Liver (tissue), 9 donors: ENCODE results near the gene NHS. TPM values are rescaled to one million over a fixed set of nuclear protein-coding genes. Genes with fewer than 3 reads are reported as not detected.

Experiments used
- DNase-seq: peaks from one replicate; pipeline ENCODE4 v3.0.0-alpha.2; 2017; ENCODE audit warnings: low spot score
- H3K27ac ChIP-seq, 2 donors: one replicate each; pipeline ENCODE4 v1.7.0; 2013; ENCODE audit warnings: inconsistent platforms in 2 of 2, low read length in 2 of 2, control low read depth in 1 of 2, low read depth in 1 of 2, mild to moderate bottlenecking in 1 of 2
- H3K27me3 ChIP-seq, 4 donors: one replicate each; pipeline versions ENCODE4 v1.6.1 to v1.7.0; 2013; ENCODE audit warnings: low read length in 3 of 4, inconsistent platforms in 1 of 4, mild to moderate bottlenecking in 1 of 4, moderate library complexity in 1 of 4; ENCODE audit not compliant: control insufficient read depth in 4 of 4, insufficient read depth in 4 of 4
- H3K36me3 ChIP-seq, 4 donors: one replicate each; pipeline versions ENCODE4 v1.6.1 to v1.7.0; 2013; ENCODE audit warnings: low read length in 3 of 4, mild to moderate bottlenecking in 3 of 4, low read depth in 1 of 4, moderate library complexity in 1 of 4; ENCODE audit not compliant: control insufficient read depth in 4 of 4, insufficient read depth in 3 of 4
- H3K4me1 ChIP-seq, 4 donors: one replicate each; pipeline versions ENCODE4 v1.6.1 to v1.7.0; 2013; ENCODE audit warnings: low read length in 3 of 4, mild to moderate bottlenecking in 3 of 4, moderate library complexity in 1 of 4; ENCODE audit not compliant: control insufficient read depth in 4 of 4, insufficient read depth in 4 of 4
- H3K4me3 ChIP-seq, 3 donors: one replicate each; pipeline versions ENCODE4 v1.6.1 to v1.7.0; 2013; ENCODE audit warnings: low read length in 3 of 3, control low read depth in 1 of 3, low read depth in 1 of 3, mild to moderate bottlenecking in 1 of 3
- H3K9ac ChIP-seq, 2 donors: one replicate each; pipeline ENCODE4 v1.7.0; 2013; ENCODE audit warnings: low read length in 2 of 2, mild to moderate bottlenecking in 2 of 2, moderate library complexity in 2 of 2, control low read depth in 1 of 2, low read depth in 1 of 2
- H3K9me3 ChIP-seq, 4 donors: one replicate each; pipeline versions ENCODE4 v1.6.1 to v1.7.0; 2013; ENCODE audit warnings: low read length in 3 of 4; ENCODE audit not compliant: control insufficient read depth in 4 of 4
- ATF3 ChIP-seq: IDR thresholded peaks from 2 replicates; pipeline ENCODE4 v1.6.1; 2016; ENCODE audit warnings: antibody characterized with exemption
- CTCF ChIP-seq: fragments of 150-350 bp; IDR thresholded peaks from 2 replicates; pipeline ENCODE4 v1.5.1; 2017; ENCODE audit warnings: improper control_type of control experiment, low read depth, low read length; ENCODE audit not compliant: missing input control
- EGR1 ChIP-seq, 2 donors: IDR thresholded peaks; 2 replicates each; pipeline ENCODE4 v1.6.1; 2016 to 2018; ENCODE audit warnings: antibody characterized with exemption in 2 of 2, low read depth in 2 of 2
- FOXA2 ChIP-seq: IDR thresholded peaks from 2 replicates; pipeline ENCODE4 v1.6.1; 2016; ENCODE audit warnings: antibody characterized with exemption
- GABPA ChIP-seq, 2 donors: IDR thresholded peaks in 1 of 2; conservative IDR thresholded peaks in 1 of 2; 2 replicates each; pipeline ENCODE4 v1.6.1; 2016; ENCODE audit warnings: antibody characterized with exemption in 2 of 2, mild to moderate bottlenecking in 1 of 2, moderate library complexity in 1 of 2
- HNF4A ChIP-seq, 2 donors: conservative IDR thresholded peaks; 2 replicates each; pipeline ENCODE4 v1.6.1; 2016; ENCODE audit warnings: antibody characterized with exemption in 2 of 2, mild to moderate bottlenecking in 2 of 2
- HNF4G ChIP-seq: IDR thresholded peaks from 2 replicates; pipeline ENCODE4 v1.6.1; 2016; ENCODE audit warnings: antibody characterized with exemption
- JUND ChIP-seq, 2 donors: IDR thresholded peaks; 2 replicates each; pipeline ENCODE4 v1.6.1; 2016; ENCODE audit warnings: antibody characterized with exemption in 2 of 2
- MAX ChIP-seq: IDR thresholded peaks from 2 replicates; pipeline ENCODE4 v1.6.1; 2016; ENCODE audit warnings: antibody characterized with exemption
- NR2F2 ChIP-seq: IDR thresholded peaks from 2 replicates; pipeline ENCODE4 v1.6.1; 2016; ENCODE audit warnings: antibody characterized with exemption
- RAD21 ChIP-seq, 2 donors: IDR thresholded peaks; 2 replicates each; pipeline ENCODE4 v1.6.1; 2016; ENCODE audit warnings: antibody characterized with exemption in 2 of 2, mild to moderate bottlenecking in 2 of 2
- RXRA ChIP-seq, 2 donors: IDR thresholded peaks; 2 replicates each; pipeline ENCODE4 v1.6.1; 2017 to 2018; ENCODE audit warnings: antibody characterized with exemption in 2 of 2, mild to moderate bottlenecking in 1 of 2
- SP1 ChIP-seq: IDR thresholded peaks from 2 replicates; pipeline ENCODE4 v1.6.1; 2018; ENCODE audit warnings: antibody characterized with exemption, mild to moderate bottlenecking
- TAF1 ChIP-seq: conservative IDR thresholded peaks from 2 replicates; pipeline ENCODE4 v1.6.1; 2016; ENCODE audit warnings: antibody characterized with exemption, mild to moderate bottlenecking
- YY1 ChIP-seq: IDR thresholded peaks from 2 replicates; pipeline ENCODE4 v1.6.1; 2016; ENCODE audit warnings: antibody characterized with exemption, mild to moderate bottlenecking
- ZBTB33 ChIP-seq: IDR thresholded peaks from 2 replicates; pipeline ENCODE4 v1.6.1; 2016; ENCODE audit warnings: antibody characterized with exemption
- WGBS: extraction: QIAGEN DNeasy Blood & Tissue Kit; methylation state at CpG from one replicate; pipeline ENCODE4 v1.1.7; 2013; 5-methylcytosine and 5-hydroxymethylcytosine counted together
- polyA plus RNA-seq, 2 donors: library from polyadenylated mRNA; stranded (reverse) in 1 of 2; unstranded in 1 of 2; fragments of 200-250 nt in 1 of 2; fragments of >200 nt in 1 of 2; fragmentation: Nextera tagmentation in 1 of 2; extraction: Ambion mirVana in 1 of 2; gene quantifications; one replicate each; pipeline versions ENCODE4 v1.2.1 to v1.2.3, GENCODE V29; 2013 to 2015
- total RNA-seq, 2 donors: library from RNA; depleted of rRNA; stranded (reverse); fragments of >200 nt; gene quantifications; one replicate each; pipeline ENCODE4 v1.2.3, GENCODE V29; 2014
- donor health status: healthy.
- donor health status: healthy.
- donor health status: healthy.
- donor health status: healthy.
- donor health status: healthy.

Gene NHS
- total and polyA plus RNA-seq, 4 donors: 0.03 to 0.17 (median 0.10) TPM

- no peaks in the 10 kb centered on the region for H3K4me1 ChIP-seq
- no peaks in the 10 kb centered on the region for H3K36me3 ChIP-seq
- DNase-seq: no peak
- no peaks in the 10 kb centered on the region for H3K27me3 ChIP-seq
- no peak overlapping the region for H3K9ac ChIP-seq
- TF ChIP-seq MAX (no peak), SP1 (no peak), FOXA2 (no peak)
- H3K4me3 ChIP-seq: no peak overlapping the region
- no peaks in the 10 kb centered on the region for H3K9me3 ChIP-seq
- no peak overlapping the region for H3K27ac ChIP-seq
Observed at GRCh38 chrX:17336377-17336776, 38.6 kb upstream of the NHS start.

- TF ChIP-seq MAX (no peak), TAF1 (no peak), HNF4A (conservative IDR thresholded peaks at IDR 0.05) (no peak), YY1 (no peak), RAD21 (IDR thresholded peaks at IDR 0.05) (no peak), JUND (IDR thresholded peaks at IDR 0.05) (no peak), RXRA (IDR thresholded peaks at IDR 0.05) (no peak), EGR1 (IDR thresholded peaks at IDR 0.05; ENCODE audit: low read depth in 2 of 2) (no peak), SP1 (no peak), FOXA2 (no peak)
Observed at GRCh38 chrX:17355976-17356375, 19.0 kb upstream of the NHS start.

GRCh38 chrX:17359500-17359899, 15.5 kb upstream of the NHS start:
- TF ChIP-seq RXRA (IDR thresholded peaks at IDR 0.05): no peak
- TF ChIP-seq ZBTB33: no peak
- no peak for TF ChIP-seq HNF4G
- no peak for TF ChIP-seq YY1
- 69% methylated on average over 3 of the region's 3 CpGs for WGBS

More at GRCh38 chrX:17355976-17356375, 19.0 kb upstream of the NHS start:
- no peaks in the 10 kb centered on the region for H3K36me3 ChIP-seq
- H3K27ac ChIP-seq: no peak overlapping the region
- no peaks in the 10 kb centered on the region for H3K9me3 ChIP-seq
- H3K4me3 ChIP-seq: no peak overlapping the region
- WGBS: 78% methylated on average over 4 of the region's 4 CpGs
- H3K27me3 ChIP-seq: no peaks in the 10 kb centered on the region
- no peak for DNase-seq
- H3K9ac ChIP-seq: no peak overlapping the region
- H3K4me1 ChIP-seq: no peaks in the 10 kb centered on the region

GRCh38 chrX:17361620-17362019, 13.4 kb upstream of the NHS start:
- TF ChIP-seq MAX: no peak
- no peak for TF ChIP-seq FOXA2
- no peak for TF ChIP-seq CTCF
- no peak for TF ChIP-seq ZBTB33
- TF ChIP-seq GABPA (IDR thresholded peaks at IDR 0.05 in 1 of 2, conservative IDR thresholded peaks at IDR 0.05 in 1 of 2): no peak
- TF ChIP-seq SP1: no peak
- TF ChIP-seq NR2F2: no peak
- no peak for TF ChIP-seq JUND (IDR thresholded peaks at IDR 0.05)
- TF ChIP-seq RXRA (IDR thresholded peaks at IDR 0.05): no peak
- no peak for TF ChIP-seq ATF3
- TF ChIP-seq YY1: no peak
- H3K36me3 ChIP-seq: no peaks in the 10 kb centered on the region
- H3K9me3 ChIP-seq: peaks cover 0 to 2% (median 0%) of the 10 kb centered on the region in 4 donors
- H3K4me1 ChIP-seq: no peaks in the 10 kb centered on the region
- DNase-seq: peak; percentile 33
- no peak overlapping the region for H3K27ac ChIP-seq
- H3K27me3 ChIP-seq: no peaks in the 10 kb centered on the region
- no peak overlapping the region for H3K9ac ChIP-seq
- 77% methylated on average over 14 of the region's 14 CpGs for WGBS
- H3K4me3 ChIP-seq: no peak overlapping the region

More at GRCh38 chrX:17359500-17359899, 15.5 kb upstream of the NHS start:
- DNase-seq: no peak
- Histone ChIP-seq H3K9ac (no peak overlapping the region), H3K27ac (no peak overlapping the region), H3K9me3 (peaks cover 0 to 2% (median 0%) of the 10 kb centered on the region in 4 donors), H3K4me3 (no peak overlapping the region), H3K4me1 (no peaks in the 10 kb centered on the region), H3K27me3 (no peaks in the 10 kb centered on the region), H3K36me3 (no peaks in the 10 kb centered on the region)
